ENCODE data around the gene ZNF287.

The ZNF287 gene

GRCh38 chr17:16568541-16569357 is at the start of gene ZNF287:
ZNF287 (minus strand) TSS chr17:16569204; CDS start chr17:16567731, 1,473 bp downstream.
- Histone ChIP-seq H3K4me3 (ENCODE audit: low read depth, low read length) (peak within 1 kb of the TSS; percentile 77), H3K36me3 (ENCODE audit: control insufficient read depth, insufficient read depth, low read length) (peaks cover 7% of the 10 kb centered on the region), H3K4me1 (ENCODE audit: control insufficient read depth, insufficient read depth, low read length) (no peaks in the 10 kb centered on the region), H3K27me3 (ENCODE audit: control insufficient read depth, insufficient read depth, low read length) (peaks cover 45% of the 10 kb centered on the region), H3K27ac (ENCODE audit: low read depth, low read length) (no peak within 1 kb of the TSS), H3K9ac (ENCODE audit: low read length) (peak within 1 kb of the TSS; percentile 19), H3K9me3 (ENCODE audit: control insufficient read depth, insufficient read depth, low read depth, low read length) (no peaks in the 10 kb centered on the region)

- no peak overlapping the region for H3K9ac ChIP-seq (ENCODE audit: low read length)
- no peak overlapping the region for H3K4me3 ChIP-seq (ENCODE audit: low read depth, low read length)
- H3K9me3 ChIP-seq (ENCODE audit: control insufficient read depth, insufficient read depth, low read depth, low read length) = peaks cover 60% of the 10 kb centered on the region
- H3K27ac ChIP-seq (ENCODE audit: low read depth, low read length) = no peak overlapping the region
- no peaks in the 10 kb centered on the region; the same call in 1 of the 2 replicates for H3K36me3 ChIP-seq (ENCODE audit: control insufficient read depth, insufficient read depth, low read length)
- H3K27me3 ChIP-seq (ENCODE audit: control insufficient read depth, insufficient read depth, low read length) = no peaks in the 10 kb centered on the region
- no peaks in the 10 kb centered on the region for H3K4me1 ChIP-seq (ENCODE audit: control insufficient read depth, insufficient read depth, low read length)
Observed at GRCh38 chr17:16617481-16618060, 48.6 kb upstream of the ZNF287 start.

- H3K4me1 ChIP-seq (ENCODE audit: control insufficient read depth, insufficient read depth, low read length) = no peaks in the 10 kb centered on the region
- H3K9ac ChIP-seq (ENCODE audit: low read length) = no peak overlapping the region
- H3K27me3 ChIP-seq (ENCODE audit: control insufficient read depth, insufficient read depth, low read length) = no peaks in the 10 kb centered on the region
- H3K9me3 ChIP-seq (ENCODE audit: control insufficient read depth, insufficient read depth, low read depth, low read length) = no peaks in the 10 kb centered on the region; the same call in 1 of the 2 replicates
- no peaks in the 10 kb centered on the region for H3K36me3 ChIP-seq (ENCODE audit: control insufficient read depth, insufficient read depth, low read length)
- no peak overlapping the region for H3K27ac ChIP-seq (ENCODE audit: low read depth, low read length)
- no peak overlapping the region for H3K4me3 ChIP-seq (ENCODE audit: low read depth, low read length)
Observed at GRCh38 chr17:16599537-16599936, 30.5 kb upstream of the ZNF287 start.

- no peak overlapping the region for H3K9ac ChIP-seq (ENCODE audit: low read length)
- H3K4me1 ChIP-seq (ENCODE audit: control insufficient read depth, insufficient read depth, low read length) = no peaks in the 10 kb centered on the region
- peaks cover 5% of the 10 kb centered on the region for H3K27me3 ChIP-seq (ENCODE audit: control insufficient read depth, insufficient read depth, low read length)
- H3K4me3 ChIP-seq (ENCODE audit: low read depth, low read length) = no peak overlapping the region
- no peak overlapping the region for H3K27ac ChIP-seq (ENCODE audit: low read depth, low read length)
- peaks cover 11% of the 10 kb centered on the region; the same call in 1 of the 2 replicates for H3K9me3 ChIP-seq (ENCODE audit: control insufficient read depth, insufficient read depth, low read depth, low read length)
- no peaks in the 10 kb centered on the region for H3K36me3 ChIP-seq (ENCODE audit: control insufficient read depth, insufficient read depth, low read length)
Observed at GRCh38 chr17:16593356-16594102, 24.5 kb upstream of the ZNF287 start.

- no peak overlapping the region for H3K27ac ChIP-seq (ENCODE audit: low read depth, low read length)
Observed at GRCh38 chr17:16589097-16589969, 20.3 kb upstream of the ZNF287 start.

GRCh38 chr17:16585796-16586195 is 16.8 kb upstream of the ZNF287 start:
- Histone ChIP-seq H3K9me3 (ENCODE audit: control insufficient read depth, insufficient read depth, low read depth, low read length) (peaks cover 9% of the 10 kb centered on the region; the same call in 1 of the 2 replicates), H3K27ac (ENCODE audit: low read depth, low read length) (no peak overlapping the region)

More at GRCh38 chr17:16589097-16589969, 20.3 kb upstream of the ZNF287 start:
- H3K4me1 ChIP-seq (ENCODE audit: control insufficient read depth, insufficient read depth, low read length) = no peaks in the 10 kb centered on the region
- H3K36me3 ChIP-seq (ENCODE audit: control insufficient read depth, insufficient read depth, low read length) = no peaks in the 10 kb centered on the region
- H3K27me3 ChIP-seq (ENCODE audit: control insufficient read depth, insufficient read depth, low read length) = peaks cover 24% of the 10 kb centered on the region
- H3K4me3 ChIP-seq (ENCODE audit: low read depth, low read length) = peak overlapping the region; percentile 78
- peaks cover 11% of the 10 kb centered on the region; the same call in 1 of the 2 replicates for H3K9me3 ChIP-seq (ENCODE audit: control insufficient read depth, insufficient read depth, low read depth, low read length)
- H3K9ac ChIP-seq (ENCODE audit: low read length) = peak overlapping the region; percentile 59

GRCh38 chr17:16584273-16584995 is 15.4 kb upstream of the ZNF287 start:
- Histone ChIP-seq H3K27ac (ENCODE audit: low read depth, low read length) (no peak overlapping the region), H3K9ac (ENCODE audit: low read length) (no peak overlapping the region), H3K4me3 (ENCODE audit: low read depth, low read length) (peak overlapping the region; percentile 45; the same call in 1 of the 2 replicates)

More at GRCh38 chr17:16585796-16586195, 16.8 kb upstream of the ZNF287 start:
- no peak overlapping the region for H3K9ac ChIP-seq (ENCODE audit: low read length)
- no peak overlapping the region for H3K4me3 ChIP-seq (ENCODE audit: low read depth, low read length)
- H3K4me1 ChIP-seq (ENCODE audit: control insufficient read depth, insufficient read depth, low read length) = no peaks in the 10 kb centered on the region
- H3K27me3 ChIP-seq (ENCODE audit: control insufficient read depth, insufficient read depth, low read length) = peaks cover 24% of the 10 kb centered on the region
- no peaks in the 10 kb centered on the region for H3K36me3 ChIP-seq (ENCODE audit: control insufficient read depth, insufficient read depth, low read length)

GRCh38 chr17:16583781-16584180 is 14.8 kb upstream of the ZNF287 start:
- Histone ChIP-seq H3K27ac (ENCODE audit: low read depth, low read length) (no peak overlapping the region), H3K27me3 (ENCODE audit: control insufficient read depth, insufficient read depth, low read length) (peaks cover 22% of the 10 kb centered on the region), H3K9me3 (ENCODE audit: control insufficient read depth, insufficient read depth, low read depth, low read length) (0 out of 2 replicates have a peak, but pooled peaks cover 4% of the 10 kb centered on the region), H3K4me3 (ENCODE audit: low read depth, low read length) (no peak overlapping the region), H3K36me3 (ENCODE audit: control insufficient read depth, insufficient read depth, low read length) (no peaks in the 10 kb centered on the region), H3K4me1 (ENCODE audit: control insufficient read depth, insufficient read depth, low read length) (no peaks in the 10 kb centered on the region), H3K9ac (ENCODE audit: low read length) (no peak overlapping the region)

More at GRCh38 chr17:16584273-16584995, 15.4 kb upstream of the ZNF287 start:
- Histone ChIP-seq H3K4me1 (ENCODE audit: control insufficient read depth, insufficient read depth, low read length) (no peaks in the 10 kb centered on the region), H3K27me3 (ENCODE audit: control insufficient read depth, insufficient read depth, low read length) (peaks cover 24% of the 10 kb centered on the region), H3K36me3 (ENCODE audit: control insufficient read depth, insufficient read depth, low read length) (no peaks in the 10 kb centered on the region), H3K9me3 (ENCODE audit: control insufficient read depth, insufficient read depth, low read depth, low read length) (peaks cover 4% of the 10 kb centered on the region; the same call in 1 of the 2 replicates)

GRCh38 chr17:16573466-16573865 is 4.5 kb upstream of the ZNF287 start:
- Histone ChIP-seq H3K4me3 (ENCODE audit: low read depth, low read length) (no peak overlapping the region), H3K27me3 (ENCODE audit: control insufficient read depth, insufficient read depth, low read length) (peaks cover 30% of the 10 kb centered on the region), H3K9ac (ENCODE audit: low read length) (no peak overlapping the region), H3K36me3 (ENCODE audit: control insufficient read depth, insufficient read depth, low read length) (no peaks in the 10 kb centered on the region), H3K4me1 (ENCODE audit: control insufficient read depth, insufficient read depth, low read length) (no peaks in the 10 kb centered on the region), H3K9me3 (ENCODE audit: control insufficient read depth, insufficient read depth, low read depth, low read length) (no peaks in the 10 kb centered on the region), H3K27ac (ENCODE audit: low read depth, low read length) (no peak overlapping the region)

GRCh38 chr17:16569358-16569712 is 331 bp upstream of the ZNF287 start:
- Histone ChIP-seq H3K4me1 (ENCODE audit: control insufficient read depth, insufficient read depth, low read length) (no peaks in the 10 kb centered on the region), H3K4me3 (ENCODE audit: low read depth, low read length) (peak overlapping the region; percentile 77), H3K27ac (ENCODE audit: low read depth, low read length) (no peak overlapping the region), H3K9me3 (ENCODE audit: control insufficient read depth, insufficient read depth, low read depth, low read length) (no peaks in the 10 kb centered on the region), H3K27me3 (ENCODE audit: control insufficient read depth, insufficient read depth, low read length) (peaks cover 45% of the 10 kb centered on the region), H3K9ac (ENCODE audit: low read length) (no peak overlapping the region), H3K36me3 (ENCODE audit: control insufficient read depth, insufficient read depth, low read length) (peaks cover 6% of the 10 kb centered on the region)

Data from HUES6 (cell line).